ENCODE data around the gene REM1.
"Not testable (repeated sequence)": the region's sequence is repeated elsewhere in the genome, so short reads cannot be mapped to it uniquely, and the experiment has no call there.

GRCh38 chr20:31521267-31521666 lies 46.2 kb downstream of the REM1 start:
- TF ChIP-seq CTCF, POLR2A (IDR thresholded peaks at IDR 0.05): not testable (repeated sequence)

All from lower leg skin (tissue), 3 donors.